GM12801 (cell line): ENCODE results near the gene ATP6V0E2.

ENCODE experiments used
- TF ChIP-seq, protein P1 (sequence below): IDR thresholded peaks from one replicate; pipeline ENCODE4 v1.5.1; 2011; ENCODE audit warnings: control low read depth; ENCODE audit not compliant: insufficient read length; ENCODE audit errors: extremely low read depth

Gene ATP6V0E2

GRCh38 chr7:149878523-149878921 lies 4.8 kb downstream of the ATP6V0E2 start:
- TF ChIP-seq, protein P1, sequence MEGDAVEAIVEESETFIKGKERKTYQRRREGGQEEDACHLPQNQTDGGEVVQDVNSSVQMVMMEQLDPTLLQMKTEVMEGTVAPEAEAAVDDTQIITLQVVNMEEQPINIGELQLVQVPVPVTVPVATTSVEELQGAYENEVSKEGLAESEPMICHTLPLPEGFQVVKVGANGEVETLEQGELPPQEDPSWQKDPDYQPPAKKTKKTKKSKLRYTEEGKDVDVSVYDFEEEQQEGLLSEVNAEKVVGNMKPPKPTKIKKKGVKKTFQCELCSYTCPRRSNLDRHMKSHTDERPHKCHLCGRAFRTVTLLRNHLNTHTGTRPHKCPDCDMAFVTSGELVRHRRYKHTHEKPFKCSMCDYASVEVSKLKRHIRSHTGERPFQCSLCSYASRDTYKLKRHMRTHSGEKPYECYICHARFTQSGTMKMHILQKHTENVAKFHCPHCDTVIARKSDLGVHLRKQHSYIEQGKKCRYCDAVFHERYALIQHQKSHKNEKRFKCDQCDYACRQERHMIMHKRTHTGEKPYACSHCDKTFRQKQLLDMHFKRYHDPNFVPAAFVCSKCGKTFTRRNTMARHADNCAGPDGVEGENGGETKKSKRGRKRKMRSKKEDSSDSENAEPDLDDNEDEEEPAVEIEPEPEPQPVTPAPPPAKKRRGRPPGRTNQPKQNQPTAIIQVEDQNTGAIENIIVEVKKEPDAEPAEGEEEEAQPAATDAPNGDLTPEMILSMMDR, result no peak

GRCh38 chr7:149879271-149879743 lies 5.5 kb downstream of the ATP6V0E2 start:
- TF ChIP-seq, protein P1, result no peak

- TF ChIP-seq, protein P1, result no peak
Observed at GRCh38 chr7:149879766-149880637, 6.2 kb downstream of the ATP6V0E2 start.

- TF ChIP-seq, protein P1, result no peak
Observed at GRCh38 chr7:149880638-149881311, 7.0 kb downstream of the ATP6V0E2 start.

GRCh38 chr7:149881328-149882247 lies 7.8 kb downstream of the ATP6V0E2 start:
- TF ChIP-seq, protein P1, result no peak

DNA sequence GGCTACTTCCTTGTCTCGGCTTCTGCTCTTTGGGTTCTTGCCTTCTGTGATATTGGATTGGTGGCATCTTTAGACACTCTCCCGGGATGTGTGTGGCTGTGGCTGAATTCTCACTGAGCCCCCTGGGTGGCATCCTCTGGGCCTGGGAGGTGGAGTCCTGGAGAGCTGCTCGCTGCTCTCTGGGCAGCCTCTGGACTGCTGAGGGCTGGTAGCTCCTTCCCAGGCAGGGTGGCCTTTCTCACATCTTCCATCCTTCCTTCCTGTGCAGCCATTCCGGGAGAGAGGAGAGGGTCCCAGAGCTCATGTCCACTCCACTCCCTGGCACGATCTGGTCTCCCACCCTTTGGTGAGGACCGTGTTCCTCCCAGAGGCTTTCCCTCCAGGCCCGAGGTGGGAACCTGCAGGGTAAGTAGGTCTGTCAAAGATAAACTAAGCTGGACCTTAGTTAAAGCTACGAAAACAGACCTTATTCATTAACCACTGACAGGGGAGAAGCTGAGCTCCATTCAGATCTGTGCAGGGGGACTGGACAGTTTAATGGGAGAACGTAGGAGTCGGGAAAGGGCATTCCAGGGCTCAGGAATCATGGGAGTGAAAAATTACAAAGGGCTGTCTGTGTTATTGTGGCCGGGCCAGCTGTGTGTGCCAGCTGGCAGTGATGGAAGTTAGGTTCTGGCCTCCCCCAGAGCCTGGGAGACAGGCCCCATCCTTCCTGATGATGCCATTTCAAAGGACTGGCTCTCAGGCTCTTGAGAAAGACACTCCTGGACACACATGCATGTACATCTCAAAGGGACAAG lies 8.7 kb downstream of the ATP6V0E2 start:
- TF ChIP-seq, protein P1, result no peak
